HG03196 (cell line): ENCODE results near the gene DNAJB8.

Experiments used
- ATAC-seq: cut with Tn5 transposase; IDR thresholded peaks from one replicate; pipeline ENCODE4 v1.9.1; 2021; ENCODE audit not compliant: unreplicated experiment

The DNAJB8 gene

DNA sequence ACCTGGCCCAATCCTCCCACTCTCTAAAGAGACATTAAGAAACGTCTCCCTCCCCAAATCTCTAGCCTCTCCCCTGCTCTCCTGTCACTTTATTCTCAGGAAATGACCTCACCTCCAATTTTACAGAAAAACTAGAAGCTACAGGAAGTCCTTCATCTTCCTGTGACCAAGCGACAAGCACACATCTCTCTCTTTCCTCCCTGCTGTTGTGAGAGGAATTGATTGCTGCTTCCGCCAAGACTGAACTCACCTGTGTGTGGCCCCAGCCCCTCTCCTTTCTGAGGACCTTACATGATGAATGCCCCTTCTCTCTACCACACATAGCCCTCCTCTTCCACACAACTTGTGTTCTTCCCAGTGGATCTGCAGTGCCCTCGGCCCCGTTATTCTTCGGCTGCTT is 18.2 kb downstream of the DNAJB8 start:
- no peak for ATAC-seq

DNA sequence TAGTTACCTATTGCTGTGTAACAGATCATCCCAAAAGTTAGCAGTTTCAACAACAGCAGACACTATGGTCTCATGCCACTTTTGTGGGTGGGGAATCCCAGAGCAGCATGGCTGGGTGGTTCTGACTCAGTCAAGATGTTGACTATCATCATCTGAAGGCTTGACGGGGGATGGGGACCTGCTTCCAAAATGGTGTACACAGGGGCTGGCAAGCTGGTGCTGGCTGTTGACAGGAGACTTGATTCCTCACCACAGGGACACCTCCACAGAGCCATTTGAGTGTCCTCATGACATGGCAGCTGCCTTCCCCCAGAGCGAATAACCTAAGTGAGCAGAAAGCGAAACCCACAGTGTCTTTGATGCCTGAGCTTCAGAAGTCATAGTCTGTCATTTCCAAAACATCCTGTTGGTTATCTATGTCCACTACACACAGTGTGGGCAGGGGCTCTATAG is 19.1 kb downstream of the DNAJB8 start:
- no peak for ATAC-seq

DNA sequence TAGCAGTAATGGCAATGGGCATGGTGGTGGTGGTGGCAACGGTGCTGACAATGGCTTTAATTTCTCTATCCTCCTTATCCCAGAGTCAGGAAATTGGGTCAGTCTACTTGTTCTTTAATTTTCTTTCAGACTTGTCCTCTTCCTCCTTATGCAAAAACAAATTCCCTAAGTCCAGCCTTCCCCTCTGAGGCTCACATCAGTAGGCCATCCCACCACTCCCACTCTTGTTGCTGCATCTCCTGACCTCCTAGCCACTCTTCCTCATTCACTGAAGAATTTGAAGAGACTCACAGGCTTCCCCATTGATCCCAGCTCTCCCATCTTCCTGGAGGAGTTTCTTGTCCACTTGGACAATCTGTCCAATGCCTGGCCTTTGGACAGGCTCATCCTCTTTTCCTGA is 19.9 kb downstream of the DNAJB8 start:
- no peak for ATAC-seq

DNA sequence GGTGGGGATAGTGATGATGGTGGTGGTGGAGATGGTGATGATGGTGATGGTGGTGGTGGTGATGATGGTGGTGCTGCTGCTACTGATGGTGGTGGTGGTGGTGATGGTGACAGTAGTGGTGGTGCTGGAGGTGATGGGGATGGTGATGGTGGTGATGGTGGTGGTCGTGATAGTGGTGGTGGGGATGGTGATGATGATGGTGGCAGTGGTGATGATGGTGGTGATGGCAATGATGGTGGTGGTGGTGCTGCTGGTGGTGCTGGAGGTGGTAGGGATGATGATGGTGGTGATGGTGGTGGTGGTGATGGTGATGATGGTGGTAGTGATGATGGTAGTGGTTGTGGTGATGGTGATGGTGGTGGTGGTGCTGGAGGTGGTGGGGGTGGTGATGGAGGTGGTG is 21.3 kb downstream of the DNAJB8 start:
- no peak for ATAC-seq

DNA sequence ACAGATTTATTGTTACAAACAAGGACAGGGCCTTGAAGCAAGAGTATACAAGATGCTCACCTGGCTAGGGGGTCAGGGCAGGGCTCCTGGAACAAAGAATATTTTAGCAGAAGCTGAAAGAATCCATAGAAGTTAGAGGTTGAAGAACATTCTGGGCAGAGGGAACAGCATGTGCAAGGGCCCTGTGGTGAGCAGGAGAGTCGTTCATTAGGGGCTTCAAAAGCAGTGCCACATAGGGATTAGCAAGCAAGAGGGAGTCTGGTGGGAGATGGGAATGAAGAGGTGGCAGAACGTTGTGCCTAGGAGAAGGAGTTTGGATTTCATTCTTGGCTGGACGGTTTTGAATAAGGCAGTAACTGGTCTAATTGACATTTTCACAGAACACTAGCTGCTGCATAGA is 22.9 kb downstream of the DNAJB8 start:
- ATAC-seq, result no peak

DNA sequence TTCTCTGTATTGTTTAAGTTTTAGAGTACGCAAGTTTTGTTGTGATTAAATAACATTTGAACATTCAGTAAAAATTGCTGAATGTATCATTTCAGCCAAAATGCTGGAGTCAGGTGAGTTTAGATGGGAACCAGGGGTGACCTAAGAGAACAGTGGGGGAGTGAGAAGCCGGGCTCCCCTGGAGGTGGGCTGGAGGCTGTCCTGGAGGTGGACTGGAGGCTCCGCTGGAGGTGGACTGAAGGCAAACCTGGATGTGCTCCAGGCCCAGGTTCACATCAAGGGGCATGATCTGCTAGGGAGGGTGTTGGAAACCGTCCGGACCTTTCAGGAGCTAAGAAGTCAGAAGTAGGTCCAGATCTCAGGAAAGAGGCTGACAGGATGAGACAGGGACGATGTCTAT is 23.7 kb downstream of the DNAJB8 start:
- ATAC-seq, result no peak

DNA sequence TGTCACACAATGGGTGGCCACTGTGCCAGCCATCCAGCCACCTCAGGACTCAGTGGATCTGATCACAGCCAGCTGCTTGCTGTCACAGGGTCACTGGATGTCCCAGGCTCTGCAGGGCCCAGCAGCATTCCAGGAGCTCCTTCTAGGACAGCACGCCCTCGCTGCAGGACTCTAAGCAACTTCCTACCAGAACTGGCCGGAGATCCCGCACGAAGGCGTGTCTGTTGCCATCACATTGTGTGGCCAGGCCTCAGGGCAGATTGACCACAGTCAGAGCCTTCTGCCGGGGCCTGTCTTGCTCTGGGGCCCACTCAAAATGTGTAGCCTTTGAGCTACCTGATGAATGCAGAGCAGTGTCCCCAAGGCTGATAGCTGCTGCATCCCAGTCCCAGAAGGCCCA is 24.6 kb downstream of the DNAJB8 start:
- no peak for ATAC-seq

DNA sequence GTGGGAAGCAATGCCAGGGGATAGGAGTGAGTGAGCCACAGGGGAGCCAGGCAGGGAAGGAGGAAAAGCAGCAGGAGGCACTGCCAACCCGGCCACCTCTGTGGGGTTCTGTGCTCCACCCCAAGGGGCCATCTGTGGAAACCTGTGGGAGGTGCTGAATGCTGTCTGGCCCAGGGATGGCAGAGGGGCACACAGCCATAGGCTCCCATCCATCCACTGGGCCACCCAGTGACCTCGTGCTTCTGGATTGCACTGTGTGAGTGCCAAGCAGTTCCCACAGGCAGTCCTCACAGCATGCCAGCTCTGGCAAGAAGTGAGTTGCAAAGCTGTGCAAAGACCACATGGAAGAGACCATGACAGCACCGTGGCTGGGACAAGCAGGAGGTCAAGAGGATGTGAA is 27.5 kb downstream of the DNAJB8 start:
- no peak for ATAC-seq

DNA sequence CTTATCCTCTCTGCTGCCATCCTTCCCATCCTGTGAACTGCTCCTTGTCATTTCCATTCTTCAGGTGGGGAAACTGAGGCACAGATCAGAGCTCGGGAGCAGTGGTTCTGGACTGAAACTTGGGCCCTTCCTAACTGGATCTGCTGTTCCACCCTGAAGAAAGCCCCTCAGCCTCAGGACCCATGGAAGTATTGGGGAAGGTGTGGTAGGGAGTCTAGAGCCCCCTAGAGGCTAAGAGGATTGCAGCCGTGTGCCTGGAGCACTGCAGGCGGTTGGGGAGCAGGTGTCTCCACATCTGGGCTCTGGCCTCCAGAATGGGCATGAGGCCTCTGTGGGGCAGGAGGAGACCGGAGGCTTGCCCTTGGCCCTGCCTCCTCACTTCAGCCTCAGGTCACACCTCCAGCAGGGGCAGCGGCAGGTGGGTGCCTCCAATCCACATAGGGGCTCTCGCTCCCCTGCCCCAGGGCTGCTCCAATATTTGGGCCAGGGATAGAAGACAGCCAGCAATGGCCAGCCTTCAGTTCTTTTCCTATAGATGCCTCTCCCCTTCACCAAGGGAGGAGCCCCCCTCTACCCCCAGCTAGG is 28.1 kb downstream of the DNAJB8 start:
- ATAC-seq, result no peak

DNA sequence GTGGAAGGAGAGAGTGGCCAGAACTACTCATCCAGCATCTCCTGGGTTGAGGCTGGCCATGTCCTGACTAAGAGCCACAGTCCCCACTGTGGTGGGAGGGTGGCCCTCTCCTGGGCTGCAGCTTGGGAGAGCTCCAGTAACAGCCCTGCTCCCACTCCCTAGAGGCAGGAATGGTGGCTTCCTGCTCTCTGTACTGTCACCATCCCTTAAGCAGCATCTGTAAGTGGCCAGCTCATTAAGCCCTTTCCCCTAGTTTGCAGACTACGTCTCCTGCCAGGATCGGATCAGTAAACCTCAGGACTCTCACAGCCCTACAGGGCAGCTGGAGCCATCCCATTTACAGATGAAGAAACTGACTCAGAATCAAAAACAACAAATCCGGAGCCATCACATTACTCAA is 30.5 kb downstream of the DNAJB8 start:
- no peak for ATAC-seq

DNA sequence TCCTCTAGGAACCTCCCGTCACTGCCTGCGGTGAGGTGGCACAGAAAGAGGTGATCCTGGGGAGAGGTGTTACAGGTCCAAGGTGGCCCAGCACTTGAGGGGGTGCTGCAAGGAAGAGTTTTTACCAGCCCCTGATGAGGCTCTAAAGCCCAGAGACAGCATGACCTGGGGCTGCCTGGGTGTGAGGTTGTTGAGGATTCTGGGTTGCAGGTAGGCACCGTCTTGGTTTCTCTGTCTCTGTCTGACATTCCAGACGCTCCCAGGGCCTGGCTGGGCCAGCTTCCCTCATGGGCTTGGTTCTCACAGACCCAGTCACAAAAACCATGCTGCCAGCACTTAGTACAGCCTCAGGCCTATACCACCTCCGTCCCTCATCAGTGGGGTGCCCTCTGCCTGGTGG is 31.1 kb downstream of the DNAJB8 start:
- ATAC-seq, result no peak

DNA sequence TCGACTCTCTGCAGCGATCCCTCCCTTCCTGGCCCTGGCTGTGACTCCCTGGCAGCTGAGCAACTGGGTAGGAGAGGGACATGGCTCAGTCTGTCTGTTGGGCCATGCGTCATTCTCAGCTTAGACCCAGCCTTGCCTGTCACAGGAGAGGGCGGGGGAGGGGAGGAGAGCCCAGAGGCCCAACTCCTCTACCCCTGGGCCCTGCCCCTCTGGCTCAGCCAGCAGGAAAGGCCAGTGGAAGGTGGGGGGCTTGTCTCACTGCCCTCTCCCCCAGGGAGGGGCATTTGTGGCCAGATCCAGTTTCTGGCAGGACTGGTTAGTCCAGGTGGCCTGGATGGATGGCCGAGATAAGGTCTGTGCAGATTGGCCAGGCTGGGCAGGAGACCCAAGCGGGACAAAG is 31.6 kb downstream of the DNAJB8 start:
- ATAC-seq, result no peak

DNA sequence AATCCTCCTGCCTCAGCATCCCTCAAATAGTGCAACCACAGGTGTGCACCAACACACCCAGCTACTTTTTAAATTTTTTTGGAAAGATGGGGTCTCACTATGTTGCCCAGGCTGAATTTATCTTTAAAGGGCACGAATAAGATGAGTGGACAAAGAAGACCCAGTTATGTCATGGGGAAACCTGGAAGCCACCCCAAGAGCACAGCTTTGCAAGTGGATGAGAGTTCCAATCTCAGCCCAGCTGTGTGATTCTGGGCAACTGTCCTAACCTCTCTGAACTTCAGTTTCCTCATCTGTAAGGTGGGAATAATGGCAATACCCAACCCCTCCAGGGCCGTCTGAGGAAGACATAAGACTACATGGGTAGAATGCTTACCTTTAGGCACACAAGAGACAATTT is 32.2 kb downstream of the DNAJB8 start:
- ATAC-seq, result no peak

DNA sequence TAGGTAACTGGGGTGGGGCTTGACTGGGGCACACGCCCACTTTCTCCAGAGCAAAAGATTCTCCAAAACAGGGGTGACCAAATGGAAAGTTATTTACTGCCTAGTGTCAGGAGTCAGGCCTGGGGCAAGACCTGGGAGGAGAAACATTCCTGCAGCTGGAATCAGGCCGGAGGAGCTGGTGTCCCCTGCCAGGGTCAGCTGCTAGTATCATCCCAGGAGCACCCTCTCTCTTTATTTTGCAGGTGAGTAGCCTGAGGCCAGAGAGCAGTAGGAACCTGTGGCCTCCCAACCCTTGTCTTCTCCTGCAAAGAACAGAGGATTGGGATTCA is 32.9 kb downstream of the DNAJB8 start:
- no peak for ATAC-seq

DNA sequence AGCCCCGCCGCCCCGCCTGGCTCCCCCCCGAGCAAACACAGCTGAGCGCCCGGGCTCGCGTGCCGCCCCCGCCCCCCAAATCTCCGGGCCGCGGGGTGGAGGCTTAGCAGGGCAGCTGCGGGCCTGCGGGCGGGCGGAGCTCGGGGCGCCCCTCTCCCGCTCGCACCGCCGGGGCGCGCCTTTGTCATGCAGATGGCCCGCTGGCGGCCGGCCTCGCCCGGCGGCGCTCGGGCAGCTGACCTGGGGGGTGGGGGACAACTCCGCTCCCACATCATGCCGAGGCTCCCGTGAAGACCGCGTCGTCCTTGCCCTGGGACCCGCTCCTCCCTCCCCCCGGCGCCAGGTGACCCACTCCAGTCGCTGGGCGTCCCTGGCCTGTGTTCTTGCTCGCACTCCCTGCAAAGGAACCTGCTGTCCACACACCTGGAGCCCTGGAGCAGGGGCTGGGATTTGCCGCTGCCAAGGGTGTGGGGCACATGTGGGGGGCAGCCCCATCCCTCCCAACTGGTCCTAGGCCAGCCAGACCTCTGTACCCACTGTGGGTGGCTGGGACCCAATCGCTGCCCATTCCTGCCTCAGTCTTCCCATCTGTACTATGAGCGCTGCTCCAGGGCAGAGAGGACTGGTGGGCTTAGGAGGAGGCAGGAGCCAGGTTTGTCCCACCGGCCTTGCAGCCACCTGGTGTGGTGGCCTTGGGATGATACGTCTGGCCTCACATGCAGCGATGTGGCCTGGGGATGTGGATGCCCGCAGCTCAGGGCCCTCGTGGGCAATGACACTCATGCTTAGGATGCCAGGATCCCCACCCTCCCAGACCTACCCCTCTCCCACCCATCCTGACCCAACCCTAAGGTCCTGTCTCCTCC is 33.5 kb downstream of the DNAJB8 start:
- ATAC-seq, result no peak

DNA sequence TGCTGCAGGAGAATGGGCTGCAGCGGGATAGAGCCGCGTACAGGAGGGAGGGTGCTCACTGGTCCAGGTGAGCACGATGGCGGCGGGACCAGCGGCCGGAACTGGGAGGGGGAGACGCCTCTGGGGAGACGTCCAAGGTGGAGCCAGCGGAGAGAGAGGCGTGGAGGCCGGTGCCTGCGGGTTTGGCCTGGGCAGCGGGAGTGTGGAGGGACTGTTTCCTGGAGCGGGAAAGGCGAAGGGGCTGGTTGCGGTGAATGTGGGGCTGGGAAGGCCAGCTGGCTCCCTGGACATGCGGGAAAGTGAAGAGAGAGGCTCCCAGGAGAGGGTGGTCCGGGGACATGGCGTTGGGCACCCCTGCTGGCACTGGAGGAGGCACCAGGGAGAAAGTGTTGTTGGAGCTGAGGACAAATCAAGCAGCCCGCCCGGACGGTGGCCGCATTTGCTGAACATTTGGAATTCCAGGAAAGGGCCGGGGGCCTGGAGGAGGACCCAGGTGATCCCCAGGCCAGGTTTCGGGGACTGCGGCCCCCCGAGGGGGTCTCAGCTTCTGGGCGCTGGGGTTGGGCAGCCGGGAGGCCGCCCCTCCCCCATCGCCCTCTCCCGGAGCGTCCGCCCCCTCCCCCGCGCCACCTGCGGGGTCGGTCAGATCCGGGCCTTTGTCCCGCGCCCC is 34.3 kb downstream of the DNAJB8 start:
- no peak for ATAC-seq

DNA sequence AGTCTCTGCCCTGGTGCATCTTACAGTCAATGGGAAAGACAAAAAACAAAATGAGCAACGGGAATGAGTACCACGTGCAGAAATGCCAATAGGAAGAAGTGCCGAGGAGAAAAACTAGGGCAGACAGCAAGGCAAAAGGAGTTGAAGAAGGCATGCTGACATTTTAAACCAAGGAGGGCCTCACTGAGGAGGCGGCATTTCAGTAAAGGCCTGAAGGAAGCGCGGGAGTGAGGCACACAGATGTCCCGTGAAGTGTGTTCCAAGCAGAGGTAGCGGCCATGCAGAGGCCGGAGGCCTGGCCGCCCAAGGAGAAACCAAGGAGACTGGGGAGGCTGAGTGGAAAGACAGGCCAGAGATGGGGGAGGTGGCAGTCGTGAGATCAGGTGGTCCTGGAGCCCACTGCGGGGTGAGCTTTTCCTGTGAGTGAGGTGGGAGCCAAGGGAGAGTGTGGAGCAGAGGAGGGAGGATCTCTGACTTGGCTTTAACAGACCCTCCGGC is 34.8 kb downstream of the DNAJB8 start:
- ATAC-seq, result no peak

DNA sequence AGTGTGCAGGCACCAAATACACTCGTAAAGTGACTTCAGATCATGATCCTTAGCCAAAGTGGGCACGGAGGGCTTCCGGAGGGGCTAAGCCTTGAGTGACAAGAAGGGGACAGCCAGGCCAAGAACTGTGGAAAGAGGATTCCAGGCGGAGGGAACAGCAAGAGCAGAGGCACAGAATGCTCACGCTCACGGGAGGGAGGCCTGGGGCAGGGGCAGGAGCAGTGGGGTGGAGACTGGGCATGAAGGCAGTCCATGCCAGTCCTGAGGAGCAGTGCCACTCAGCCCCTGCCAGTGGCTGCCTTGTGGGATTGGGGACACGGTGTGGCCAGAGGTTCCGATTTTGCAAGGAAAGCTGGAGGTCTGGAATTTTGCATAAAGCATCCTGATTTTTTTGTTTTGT is 36.0 kb downstream of the DNAJB8 start:
- ATAC-seq, result no peak

DNA sequence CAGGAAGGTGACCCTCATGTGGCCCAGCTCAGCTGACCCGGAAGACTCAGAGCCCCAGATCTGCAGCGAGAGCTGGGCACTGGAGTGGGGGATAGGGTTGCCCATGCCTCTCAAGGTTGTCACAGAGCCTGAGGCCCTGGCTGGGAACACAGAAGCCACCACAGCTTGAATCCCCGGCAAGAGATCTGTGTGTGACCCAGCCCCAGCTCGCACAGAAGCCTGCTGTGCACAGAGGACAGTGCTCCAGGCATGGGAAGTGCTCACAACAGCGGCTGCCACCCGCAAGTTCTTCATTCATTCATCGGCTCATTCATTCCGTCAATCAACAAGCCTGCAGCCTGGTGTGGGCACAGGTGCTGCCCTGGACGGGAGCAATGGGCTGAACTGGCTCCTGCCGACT is 36.4 kb downstream of the DNAJB8 start:
- no peak for ATAC-seq

DNA sequence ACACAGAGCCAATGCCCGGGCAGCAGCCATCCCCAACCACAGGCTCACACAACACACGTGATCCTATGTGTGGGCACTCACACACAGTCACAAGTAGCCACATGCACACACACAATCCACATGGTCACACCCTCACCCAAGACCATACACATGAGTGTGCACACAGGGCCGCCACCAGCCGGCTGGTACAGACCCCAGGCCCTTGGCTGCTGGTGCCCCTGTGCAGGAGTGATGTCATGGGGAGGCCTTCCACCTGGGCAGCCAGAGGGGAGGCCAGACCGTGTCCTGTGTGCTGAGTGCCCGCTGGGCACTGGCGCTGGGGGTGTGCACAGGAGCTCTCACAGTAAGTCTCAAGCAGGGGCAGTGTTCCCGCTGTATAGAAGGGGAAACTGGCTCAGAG is 36.9 kb downstream of the DNAJB8 start:
- no peak for ATAC-seq

DNA sequence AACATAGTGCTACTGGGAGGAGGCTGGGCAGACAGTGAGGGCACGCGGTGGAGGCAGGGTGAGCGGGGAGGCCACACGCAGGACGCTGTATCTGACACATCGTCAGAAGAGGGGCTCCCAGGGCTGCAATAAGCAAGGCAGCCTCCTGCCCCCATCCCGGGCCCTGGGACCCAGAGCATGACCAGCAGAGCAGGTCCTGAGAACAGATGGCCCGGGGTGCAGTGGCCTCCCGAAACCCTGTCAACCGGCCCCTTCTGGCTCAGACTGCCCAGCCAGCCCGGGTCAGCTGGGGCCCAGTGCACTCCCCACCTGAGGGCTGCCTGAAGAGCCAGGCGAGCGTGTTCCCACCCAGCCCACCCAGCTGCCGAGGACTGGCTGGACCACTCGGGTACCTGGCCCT is 37.4 kb downstream of the DNAJB8 start:
- no peak for ATAC-seq
